GM19452 (cell line): ENCODE results near the gene MUSTN1.

Experiments used
- ATAC-seq: cut with Tn5 transposase; IDR thresholded peaks from one replicate; pipeline ENCODE4 v1.9.1; 2021; ENCODE audit not compliant: unreplicated experiment

Gene MUSTN1

DNA sequence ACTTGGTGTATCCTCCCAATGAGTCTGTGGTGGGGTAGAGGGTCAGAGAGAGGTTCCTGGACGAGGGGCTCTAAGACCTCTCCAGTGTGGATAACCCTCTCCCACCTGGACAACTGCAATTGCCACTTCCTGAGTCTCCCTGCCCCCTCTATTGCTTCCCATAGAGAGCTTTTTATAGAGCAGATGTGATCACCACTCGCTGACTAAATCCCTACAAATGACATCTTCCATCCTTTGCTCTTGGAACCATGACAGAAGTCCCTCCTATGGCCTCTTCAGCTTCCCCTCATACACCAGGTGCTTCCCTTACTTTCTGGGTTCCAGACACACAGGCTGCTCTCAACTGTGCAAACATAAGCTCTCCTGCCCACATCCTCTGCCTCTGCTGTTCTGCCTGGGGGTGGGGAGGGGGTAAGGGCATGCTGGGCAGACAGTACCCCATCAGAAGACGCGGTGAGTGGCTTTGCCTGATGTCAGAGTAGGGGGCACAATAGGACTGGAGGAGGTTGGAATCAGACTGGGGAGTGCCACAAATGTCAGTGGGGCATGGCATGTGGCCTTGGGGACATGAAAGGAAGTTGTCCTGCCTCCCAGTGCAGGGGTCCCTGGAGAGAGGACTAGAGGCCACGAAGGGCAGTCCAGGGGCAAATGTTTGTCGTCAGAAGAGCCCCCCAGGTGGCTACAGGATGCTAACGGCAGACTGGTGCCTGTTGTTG is 25.0 kb downstream of the MUSTN1 start:
- ATAC-seq, result no peak

DNA sequence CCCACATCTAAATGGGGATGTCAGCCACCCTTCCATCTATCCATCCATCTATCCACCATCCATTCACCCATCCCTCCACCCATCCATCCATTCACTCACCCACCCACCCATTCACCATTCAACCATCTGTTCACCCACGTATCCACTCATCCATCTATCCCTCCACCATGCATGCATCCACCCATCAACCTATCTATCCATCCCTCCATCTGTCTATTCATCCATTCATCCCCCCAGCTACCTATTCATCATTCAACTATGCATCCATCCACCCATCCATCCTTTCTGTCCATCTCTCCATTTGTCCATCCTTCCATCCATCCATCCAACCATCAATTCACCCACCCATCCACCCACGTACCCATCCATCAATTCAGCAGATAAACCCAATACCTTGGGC is 25.7 kb downstream of the MUSTN1 start:
- no peak for ATAC-seq

DNA sequence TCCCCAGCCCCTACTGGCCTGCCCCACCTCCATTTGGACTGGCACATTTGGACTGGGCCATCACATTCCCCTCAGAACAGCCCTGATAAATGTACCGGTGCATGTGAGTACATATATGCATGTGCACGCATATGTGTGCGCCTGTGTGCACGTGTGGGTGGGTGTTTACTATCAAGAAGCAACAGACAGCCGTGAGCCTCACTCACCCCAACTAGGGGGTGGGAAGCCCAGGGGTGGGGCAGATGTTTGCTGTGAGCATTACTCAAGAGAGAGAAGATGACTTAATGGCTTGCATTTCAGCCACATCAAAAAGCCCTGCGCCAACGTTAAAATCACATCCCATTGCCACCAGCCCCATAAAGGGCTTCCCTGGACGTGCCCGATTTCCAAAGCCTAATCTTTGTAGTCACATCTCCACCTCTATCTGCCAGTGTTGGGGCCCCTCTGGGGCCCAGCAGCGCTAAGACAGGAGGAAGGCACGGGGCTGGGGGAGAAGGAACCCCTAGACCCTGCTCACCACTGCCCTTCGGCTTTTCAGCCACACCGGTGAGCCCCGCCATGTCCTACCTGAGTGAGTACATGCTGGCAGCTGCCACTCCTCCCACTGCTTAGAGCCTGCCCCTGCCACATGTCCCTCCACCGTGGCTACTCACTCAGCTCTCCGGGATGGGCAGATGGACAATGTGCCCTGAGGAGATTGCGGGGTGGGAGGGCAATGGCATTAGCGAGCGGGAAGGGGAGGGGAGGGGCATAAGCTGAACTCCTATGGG is 29.4 kb downstream of the MUSTN1 start:
- ATAC-seq, result no peak

DNA sequence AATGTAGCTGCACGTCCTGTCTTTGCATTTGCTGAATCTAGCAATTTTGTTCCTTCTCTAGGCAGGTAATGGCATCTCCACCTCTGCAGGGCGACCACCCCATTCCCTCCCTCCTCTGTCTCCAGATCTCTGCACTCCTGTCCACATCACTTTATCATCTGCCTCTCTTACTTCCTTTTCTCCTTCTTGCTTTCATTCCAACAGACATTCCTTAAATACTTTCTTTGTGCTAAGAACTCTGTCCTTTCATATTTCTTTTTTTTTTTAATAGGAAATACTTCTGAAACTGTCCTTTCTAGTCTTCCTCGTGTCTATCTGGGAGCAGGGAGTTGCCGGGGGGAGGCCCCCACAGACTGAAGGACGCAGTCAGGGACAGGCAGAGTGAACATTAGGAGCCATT is 33.0 kb downstream of the MUSTN1 start:
- ATAC-seq, result no peak

DNA sequence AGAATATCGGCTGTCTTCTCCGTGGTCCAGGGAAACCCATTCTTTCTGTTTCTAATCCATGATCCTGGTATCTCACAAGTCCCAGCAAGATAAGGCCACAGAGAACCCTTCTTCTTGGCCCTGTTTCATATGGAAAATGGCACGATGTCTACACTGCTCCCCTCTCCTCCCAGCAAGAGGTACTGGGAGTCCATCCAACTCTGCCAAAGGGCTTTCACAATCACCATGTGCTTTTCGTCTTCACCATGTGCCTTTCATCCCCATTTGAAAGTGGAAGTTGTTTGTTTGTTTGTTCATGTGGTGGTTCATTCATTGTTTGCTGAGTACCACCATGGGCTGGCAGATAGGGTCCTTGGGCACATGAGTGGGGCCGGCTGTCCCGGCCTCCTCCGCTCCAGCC is 34.7 kb downstream of the MUSTN1 start:
- ATAC-seq, result no peak

DNA sequence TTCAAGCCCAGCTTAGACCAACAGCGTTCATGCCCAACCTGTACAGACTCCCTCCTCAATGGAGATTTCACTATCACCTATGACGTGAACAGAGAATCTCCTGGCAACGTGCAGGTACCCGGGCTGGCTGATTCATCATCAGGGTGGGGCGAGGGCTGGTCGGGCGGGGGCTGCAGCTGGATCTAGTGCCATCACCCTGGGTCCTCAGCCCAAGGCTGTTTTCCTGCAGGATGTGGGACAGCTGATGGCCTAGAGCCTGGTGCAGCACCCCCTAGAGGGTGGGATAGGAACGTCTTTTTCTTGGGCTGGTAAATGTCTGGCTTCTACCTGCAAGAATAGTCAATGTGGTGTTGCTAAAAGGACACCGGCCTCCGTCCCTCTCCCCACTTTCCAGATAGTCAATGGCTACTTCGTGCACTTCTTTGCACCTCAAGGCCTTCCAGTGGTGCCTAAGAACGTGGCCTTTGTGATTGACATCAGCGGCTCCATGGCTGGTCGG is 35.8 kb downstream of the MUSTN1 start:
- ATAC-seq, result no peak

DNA sequence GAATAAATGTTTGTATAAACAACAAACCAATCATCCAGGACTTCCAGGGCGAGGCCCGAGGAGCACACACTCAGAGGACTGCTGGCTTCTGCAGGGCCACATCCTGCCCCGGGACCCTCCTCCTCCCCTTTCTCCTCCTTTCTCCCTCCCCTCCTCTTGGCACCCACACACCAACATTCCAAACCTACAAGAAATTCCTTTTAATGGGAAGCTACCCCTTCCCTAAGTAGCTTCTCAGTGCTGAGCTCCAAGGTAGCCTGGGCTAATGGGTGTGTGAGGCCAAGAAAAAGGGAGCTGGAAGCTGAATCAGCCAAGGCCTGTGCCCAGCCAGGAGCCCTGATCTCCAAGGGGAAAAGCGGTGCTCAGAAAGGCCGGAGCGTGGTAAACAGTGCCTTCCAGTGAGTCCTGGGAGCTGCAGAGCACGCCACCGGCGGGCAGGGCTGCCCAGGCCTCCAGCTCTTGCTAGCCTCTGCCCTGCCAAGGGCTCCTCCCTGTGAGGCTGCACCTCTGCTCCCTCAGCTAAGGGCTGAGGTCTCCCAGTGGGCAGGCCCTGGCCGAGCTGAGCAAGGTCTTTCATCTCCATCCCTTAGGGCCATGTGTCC is 36.3 kb downstream of the MUSTN1 start:
- no peak for ATAC-seq

DNA sequence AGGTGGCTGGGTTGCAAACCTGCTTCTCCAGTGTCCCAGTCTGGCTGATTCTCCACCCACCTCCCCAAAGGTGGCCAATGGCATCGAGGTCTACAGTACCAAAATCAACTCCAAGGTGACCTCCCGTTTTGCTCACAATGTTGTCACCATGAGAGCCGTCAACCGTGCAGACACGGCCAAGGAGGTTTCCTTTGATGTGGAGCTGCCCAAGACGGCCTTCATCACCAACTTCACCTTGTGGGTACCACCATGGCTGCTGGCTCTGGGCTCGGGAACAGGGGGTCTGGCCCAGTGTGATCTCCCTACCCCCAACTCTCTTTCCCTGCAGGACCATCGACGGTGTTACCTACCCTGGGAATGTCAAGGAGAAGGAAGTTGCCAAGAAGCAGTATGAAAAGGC is 38.4 kb downstream of the MUSTN1 start:
- no peak for ATAC-seq

DNA sequence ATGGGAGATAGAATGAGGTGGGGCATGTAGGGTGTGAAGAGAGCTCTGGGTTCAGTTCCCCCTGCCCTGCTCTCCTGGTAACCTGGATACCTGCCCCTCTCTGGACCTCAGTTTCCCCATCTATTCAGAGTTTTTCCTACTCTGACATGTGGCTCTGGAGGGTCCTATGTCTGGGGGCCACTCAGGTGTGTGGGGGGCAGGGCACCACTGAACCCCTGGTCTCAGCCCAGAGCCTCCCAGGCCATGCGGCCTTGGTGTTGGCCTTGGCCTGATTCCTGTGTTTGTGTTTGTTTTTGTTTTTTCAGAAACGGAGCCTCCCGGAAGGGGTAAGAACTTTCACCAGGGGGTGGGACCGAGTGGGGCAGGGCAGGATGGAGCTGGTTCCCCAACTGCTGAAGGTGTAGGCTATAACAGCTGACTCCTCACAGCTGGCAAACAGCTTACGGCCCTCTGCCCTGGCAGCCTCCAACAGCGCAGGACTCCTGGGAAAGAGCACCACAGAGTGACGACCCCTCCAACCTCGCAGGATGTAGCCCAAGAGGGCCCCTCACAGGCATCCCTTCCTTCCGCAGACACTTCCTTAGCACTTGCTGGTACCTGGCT is 39.4 kb downstream of the MUSTN1 start:
- no peak for ATAC-seq

DNA sequence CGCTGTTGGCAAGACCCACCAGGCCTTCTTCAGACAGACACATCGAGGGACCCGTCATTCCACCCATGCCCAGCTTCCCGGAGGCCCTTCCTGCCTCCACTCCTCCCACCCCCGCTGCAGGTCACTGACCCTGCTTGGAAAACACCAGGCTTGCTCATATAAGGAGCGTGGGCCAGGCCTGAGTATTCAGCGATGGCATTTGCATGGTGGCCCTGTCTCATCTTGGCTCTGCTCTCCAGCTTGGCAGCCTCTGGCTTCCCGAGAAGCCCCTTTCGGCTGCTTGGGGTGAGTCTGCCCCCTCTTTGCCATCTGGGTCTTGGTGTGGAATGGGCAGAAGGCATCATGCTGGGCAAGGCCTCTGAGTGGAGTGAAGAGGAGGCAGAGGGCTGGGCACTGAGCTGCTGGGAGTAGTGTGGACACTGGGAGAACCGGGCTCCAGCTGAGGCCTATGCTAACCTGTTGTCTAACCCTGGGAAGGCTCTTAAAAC is 40.2 kb downstream of the MUSTN1 start, which contains the start of gene ITIH3:
ITIH3 (plus strand) TSS at position 185 of the 488 bp plus-strand sequence; CDS start at position 193, 8 bp downstream.
- ATAC-seq, result no peak

DNA sequence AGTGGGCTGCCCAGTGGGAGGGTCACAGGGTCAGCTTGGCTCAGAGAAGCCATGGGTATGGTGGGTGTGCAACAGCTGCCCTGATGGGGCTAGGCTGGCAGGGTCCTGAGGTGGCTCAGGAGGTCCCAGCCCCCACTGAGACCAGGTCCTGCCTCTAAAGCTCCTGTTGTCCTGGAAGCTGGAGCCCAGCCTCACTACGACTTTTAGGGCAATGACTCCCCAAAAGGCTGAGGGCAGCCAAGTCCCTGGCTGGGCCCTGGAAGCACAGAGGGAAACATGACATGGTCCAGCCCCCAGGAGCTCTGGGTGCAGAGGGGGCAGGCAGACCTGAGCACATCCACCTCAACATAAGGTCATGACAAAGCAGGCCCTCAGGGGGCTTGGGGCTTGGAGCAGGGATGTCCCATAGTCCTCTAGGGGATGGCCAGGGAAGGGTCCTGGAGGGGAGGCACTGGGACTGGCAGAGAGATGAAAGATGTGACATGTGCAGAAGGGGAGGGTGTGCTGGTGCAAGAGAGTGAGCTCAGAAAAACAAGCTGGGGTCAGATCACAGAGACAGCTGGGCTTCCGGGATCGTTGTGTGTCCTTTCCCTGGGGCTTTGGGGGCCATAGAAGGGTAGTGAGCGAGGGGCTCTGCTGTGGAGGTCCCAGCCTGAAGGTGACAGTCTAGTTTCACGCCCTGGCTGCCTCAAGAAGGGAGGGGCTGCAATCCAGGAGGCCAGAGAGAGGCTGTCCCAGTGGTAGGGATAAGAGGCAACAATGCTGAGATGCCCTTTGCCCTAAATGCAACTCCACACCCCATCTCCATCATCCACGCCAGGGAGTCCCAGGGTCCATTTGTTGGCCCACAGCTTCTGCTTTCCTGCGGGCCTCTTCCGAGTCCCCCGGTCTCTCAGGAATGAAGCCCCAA is 40.9 kb downstream of the MUSTN1 start:
- ATAC-seq, result no peak

DNA sequence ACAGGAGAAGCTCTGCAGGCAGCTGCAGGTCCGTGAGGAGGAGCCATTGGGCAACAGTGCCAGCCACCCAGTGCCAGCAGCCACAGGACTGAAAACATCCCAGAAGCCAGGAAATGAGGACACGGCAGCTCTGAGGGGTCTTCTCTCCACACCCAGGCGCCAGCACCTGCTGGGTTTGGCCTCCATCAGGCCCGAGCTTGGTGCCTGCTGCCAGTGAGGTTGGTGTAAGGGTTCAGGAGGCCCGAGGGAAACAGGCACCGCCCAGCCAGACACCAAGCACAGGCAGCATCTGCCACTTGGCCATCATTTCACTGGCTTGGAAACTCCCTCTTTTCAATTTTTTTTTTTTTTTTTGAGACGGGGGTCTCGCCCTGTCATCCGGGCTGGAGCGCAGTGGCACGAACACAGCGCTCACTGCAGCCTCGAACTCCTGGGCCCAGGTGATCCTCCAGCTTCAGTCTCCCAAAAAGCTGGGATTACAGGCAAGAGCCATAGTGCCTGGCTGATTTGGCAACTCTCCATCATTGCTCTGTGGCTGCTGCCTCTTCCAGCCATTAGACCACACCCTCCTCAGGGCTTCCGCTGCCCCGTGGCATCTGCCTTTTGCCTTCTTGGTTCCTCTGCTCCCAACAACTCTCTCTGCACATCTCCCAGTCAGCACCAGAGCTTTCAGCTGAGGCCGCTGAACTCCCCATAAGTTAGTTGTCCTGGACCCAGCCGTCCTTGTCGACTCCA is 41.7 kb downstream of the MUSTN1 start:
- ATAC-seq, result no peak

DNA sequence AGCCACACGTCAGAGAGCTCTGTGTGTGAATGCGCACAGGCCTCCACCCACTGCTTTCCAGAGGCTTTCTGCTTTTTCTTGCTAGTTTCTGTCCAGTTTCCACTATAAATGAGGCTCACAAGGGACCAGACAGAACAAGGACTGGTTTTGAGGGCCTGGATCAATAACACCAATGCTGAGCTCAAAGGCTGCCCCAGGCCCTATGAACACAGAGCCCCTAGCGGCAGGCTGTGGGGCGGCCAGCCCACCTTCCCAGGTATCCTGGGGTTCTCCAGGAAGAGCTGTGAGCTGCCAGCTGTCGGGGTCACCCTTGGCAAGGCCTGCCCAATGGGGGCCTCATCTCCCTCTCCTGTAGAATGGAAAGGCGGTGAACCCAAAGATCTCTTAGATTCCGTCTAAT is 42.4 kb downstream of the MUSTN1 start:
- no peak for ATAC-seq

DNA sequence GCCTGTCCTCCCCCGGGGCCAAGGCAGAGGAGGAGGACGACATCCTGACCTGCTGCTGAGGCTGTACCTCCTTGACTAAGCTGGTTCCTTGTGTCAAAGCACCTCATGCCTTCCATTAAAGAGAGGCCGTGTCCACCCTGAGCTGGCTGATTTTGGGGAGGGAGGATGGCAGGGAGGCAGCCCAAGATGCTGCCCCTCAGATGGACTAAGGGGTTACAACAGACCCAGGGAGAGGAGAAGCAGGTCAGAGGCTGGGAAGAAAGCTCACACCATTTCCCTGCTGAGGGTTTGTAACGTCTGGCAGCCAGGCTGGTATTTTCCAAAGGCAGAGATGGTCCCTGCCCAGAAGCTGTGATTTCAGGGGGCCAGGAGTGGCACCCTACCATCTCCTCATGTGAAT is 42.9 kb downstream of the MUSTN1 start:
- ATAC-seq, result no peak

DNA sequence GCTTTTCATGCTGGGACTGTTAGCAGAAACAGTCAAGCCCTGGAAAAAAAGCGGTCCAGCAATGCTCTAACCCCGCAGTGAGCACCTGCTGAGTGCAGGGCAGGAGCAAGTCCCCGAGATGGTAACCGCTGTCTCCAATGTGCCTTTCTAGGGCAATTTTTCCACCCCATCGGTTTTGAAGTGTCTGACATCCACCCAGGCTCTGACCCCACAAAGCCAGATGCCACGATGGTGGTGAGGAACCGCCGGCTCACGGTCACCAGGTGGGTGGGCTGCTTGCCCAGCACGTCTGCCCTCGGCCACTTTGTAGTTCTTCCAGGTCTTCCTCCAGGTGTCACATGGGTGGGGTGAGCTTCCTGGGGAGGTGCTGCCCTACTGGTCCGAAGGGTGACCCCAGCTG is 43.5 kb downstream of the MUSTN1 start:
- no peak for ATAC-seq

DNA sequence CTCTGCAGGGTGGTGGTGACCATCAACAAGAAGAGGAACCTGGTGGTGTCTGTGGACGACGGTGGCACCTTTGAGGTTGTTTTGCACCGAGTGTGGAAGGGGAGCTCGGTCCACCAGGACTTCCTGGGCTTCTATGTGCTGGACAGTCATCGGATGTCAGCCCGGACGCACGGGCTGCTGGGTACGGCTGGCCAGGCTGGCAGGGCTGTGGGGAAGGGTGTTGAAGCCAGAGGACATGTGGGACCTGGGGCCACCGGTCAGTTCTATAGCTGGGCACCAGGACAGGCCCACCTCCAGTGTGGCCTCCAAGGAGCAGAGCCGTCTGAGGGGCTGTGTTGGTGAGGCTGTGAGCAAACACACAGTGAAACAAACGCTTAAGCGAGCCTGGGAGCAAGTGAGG is 44.1 kb downstream of the MUSTN1 start:
- ATAC-seq, result no peak

DNA sequence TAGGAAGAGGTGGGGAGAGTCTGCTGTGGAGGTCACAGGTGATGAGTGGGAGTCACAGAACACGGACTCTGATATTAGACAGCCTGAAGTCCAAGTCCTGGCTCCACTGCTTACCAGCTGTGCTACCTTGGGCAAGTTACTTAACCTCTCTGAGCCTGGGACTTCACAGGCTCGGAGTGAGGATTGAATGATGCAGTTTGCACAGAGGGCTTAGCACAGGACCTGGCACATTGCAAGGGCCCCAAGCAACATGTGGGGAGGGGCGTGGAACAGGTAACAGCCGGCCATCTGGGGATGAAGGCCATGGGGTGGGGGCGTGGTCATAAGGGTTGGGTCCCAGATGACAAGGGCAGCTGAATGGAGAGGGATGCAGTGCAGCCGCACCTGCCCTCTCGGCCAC is 44.5 kb downstream of the MUSTN1 start:
- no peak for ATAC-seq

DNA sequence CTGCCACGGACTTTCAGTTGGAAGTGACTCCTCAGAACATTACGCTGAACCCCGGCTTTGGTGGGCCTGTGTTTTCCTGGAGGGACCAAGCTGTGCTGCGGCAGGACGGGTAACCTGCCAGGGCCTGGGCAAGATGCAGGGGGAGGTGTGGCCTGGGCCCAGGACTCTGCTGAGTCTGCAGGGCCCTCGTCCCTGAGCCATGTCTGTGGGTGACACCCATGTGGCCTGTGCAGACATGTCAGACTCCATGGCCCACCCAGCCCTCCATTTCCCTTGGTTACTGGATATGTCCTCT is 45.1 kb downstream of the MUSTN1 start:
- ATAC-seq, result no peak

DNA sequence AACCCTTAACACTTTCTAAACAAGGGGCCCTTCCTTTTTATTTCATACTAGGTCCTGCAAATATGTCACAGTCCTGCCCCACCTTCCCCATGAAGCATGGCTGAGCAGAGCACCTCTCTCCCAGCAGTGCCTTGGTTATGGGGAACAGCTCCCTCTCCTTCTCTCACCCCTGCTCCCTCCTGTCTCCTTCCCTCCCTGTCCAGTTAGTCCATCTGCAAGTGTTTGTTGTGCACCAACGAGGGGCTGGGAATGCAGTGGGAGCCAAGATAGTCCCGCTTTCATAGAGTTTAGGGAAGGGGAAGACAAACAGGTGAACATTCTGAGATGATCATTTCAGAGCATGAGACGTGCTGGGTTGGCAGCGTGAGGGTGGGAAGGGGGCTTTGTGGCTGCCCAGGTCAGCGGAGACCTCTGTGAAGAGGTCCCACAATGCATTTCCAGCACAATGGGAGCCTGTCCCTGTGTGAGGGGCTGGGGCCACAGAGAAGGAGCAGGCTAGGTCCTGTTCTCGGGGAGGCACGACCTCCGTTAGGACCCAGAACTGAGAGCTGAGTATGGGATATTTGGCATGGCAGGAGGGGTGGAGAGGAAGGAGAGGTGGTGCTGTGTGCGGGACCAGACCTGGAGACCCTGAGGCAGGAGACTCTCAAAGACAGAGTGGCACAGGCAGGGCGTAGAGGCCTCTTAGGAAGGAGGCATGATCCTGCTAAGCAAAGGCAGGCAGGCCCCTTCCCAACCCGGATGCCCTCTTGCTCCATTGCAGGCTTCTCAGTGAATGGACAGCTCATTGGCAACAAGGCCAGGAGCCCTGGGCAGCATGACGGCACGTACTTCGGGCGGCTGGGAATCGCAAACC is 45.7 kb downstream of the MUSTN1 start:
- no peak for ATAC-seq
